HG03342 (cell line): ENCODE results near the gene HES5.

Experiments
- ATAC-seq: cut with Tn5 transposase; IDR thresholded peaks from one replicate; pipeline ENCODE4 v1.9.1; 2021; ENCODE audit warnings: mild to moderate bottlenecking, moderate library complexity; ENCODE audit not compliant: unreplicated experiment

HES5 gene

DNA sequence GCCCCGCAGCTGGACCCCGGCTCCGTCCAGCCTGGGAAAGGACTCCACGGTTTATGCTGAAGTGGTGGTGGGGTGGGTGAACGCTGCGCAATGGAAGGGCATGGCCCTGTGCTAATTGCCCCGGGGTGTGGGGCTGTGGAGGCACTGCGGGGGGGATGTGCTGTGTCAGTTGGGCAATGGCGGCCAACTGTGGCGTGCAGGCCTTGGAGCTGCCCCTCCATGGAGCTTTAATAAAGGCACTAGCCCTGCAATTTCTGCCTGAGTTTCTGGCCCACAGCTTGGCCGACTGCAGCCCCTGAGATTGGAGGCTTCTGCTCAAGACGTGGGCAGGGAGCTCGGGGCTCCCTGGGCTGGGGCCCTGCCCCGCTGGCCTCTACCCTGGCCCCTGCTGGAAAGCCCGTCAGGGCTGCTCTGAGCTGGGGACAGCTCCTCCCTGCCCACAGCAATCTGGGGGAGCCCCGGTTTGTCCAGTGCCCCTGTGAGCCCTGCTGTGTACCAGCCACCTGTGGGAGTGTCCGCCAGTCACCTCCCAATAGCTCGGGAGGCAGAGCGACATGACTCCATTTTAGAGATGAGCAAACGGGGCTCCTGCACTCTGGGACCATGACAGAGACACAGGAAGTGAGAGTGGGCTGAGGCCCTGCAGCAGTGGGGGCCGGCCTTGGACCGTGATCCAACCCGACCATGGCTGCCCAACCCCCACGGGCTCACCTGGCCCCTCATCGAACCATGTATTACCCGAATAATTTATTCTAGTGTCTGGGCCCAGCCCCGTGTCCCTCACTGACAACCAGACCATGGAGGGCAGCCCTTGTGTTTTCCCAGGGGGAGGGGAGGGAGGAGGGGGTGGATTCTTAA lies 17.4 kb upstream of the HES5 start:
- no peak for ATAC-seq

GRCh38 chr1:2546515-2547209 lies 16.6 kb upstream of the HES5 start:
- peak; percentile 38 for ATAC-seq

DNA sequence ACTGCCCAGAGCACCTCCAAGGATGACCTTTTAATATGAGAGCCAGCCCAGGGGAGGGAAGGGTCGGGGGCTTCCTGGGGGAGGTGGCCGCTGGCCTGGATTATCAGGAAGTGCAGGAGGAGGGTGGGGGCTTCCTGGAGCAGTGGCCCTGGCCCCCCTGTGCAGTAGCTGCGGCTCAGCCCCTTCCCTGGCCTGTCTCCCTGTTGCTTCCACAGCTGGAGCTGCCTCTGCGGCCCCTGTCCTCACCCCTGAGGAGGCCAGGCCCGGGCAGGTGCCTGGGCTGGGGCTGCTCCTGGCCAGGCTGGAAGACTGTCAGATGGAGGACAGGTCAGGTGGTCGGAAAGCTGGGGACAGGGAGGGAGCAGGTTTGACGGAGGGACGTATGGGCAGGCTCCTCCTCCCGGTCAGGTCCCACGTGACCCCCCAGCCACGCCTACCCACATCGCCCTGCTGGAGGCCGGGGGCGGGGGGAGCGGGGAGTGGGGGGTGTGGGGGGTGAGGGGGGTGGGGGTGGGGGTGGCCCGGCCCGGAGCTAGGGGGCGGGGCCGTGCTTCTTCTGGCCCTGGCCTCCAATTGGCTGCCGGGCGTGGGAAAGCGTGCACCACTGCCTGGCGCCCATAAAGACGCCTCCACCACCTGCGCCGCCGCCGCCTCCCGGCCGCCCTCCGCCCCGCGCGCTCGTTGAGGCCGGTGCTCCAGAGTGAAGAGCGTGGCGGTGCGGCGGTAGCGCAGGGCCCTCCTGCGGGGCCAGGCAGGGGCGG lies 15.9 kb upstream of the HES5 start:
- peak; percentile 28 for ATAC-seq

DNA sequence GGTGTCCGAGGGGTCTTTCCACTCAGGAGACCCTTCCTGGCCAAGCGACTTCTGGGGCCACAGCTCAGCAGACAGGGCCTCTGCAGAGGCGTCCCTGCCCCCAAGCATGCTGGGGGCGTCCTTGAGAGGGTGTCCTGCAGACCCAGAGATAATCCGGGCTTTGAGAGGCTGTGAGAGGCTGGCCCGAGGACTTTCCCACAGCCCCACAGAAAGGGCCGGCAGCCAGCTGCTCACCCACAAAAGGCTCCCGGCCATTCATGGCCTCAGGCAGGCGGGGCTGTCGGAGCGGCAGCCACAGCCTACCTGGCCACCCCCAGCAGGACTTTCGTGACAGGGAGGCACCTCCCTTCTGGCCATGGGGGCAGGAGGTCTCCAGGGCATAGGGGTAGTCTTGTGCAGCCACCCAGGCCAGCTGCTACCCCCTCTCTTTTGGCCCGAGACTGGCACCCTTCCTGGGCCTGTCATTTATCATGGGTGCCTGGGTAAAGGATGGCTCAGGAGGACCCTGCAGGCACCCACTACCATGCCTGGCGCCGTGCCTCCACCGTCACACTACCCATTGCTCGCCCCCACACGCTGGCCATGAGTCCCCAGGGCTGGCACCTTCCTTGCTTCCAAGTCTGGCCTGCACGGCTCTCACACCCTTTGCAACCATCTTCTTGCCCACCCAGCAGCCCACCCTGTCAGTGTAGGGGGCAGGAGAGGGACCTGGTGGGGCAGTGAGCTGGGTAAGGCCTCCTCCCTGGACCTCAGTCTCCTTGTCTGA lies 15.0 kb upstream of the HES5 start:
- no peak for ATAC-seq

DNA sequence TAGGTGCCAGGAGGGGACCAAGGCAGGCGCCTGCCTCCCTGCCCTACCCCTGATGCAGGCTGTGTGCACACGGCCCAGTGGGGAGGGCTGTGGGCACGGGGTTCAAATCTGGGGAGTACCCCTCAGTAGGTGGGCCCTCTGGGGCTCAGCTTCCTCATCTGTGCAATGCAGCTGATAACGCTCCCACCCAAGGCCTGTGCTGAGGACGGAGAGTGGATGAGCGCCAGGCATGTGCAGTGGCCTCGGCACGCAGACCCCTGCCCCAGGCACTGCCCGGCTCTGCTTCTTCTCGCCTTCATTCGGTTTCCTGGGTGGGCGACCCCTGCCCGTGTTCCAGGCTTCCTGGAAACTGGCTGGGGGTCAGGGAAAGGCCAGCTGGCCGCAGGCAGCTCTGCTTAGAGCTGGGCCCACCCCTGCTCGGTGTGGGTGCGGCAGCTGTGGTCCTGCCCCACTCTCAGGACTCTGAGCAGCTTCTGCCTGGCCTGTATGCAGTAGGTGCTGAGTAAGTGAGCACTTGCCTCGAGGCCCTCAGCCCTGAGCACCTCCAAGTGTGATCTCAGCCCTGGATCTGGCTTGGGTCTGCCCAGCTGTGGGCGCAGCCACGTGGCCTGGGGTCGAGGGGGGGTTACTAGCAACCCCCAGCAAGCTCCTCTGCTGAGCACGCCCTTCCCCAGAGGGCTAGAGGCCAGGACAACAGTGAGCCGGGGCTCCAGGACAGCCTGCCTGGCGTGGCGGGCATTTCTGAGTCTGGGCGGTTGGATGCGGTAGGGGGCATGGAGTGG lies 14.2 kb upstream of the HES5 start:
- ATAC-seq: no peak

DNA sequence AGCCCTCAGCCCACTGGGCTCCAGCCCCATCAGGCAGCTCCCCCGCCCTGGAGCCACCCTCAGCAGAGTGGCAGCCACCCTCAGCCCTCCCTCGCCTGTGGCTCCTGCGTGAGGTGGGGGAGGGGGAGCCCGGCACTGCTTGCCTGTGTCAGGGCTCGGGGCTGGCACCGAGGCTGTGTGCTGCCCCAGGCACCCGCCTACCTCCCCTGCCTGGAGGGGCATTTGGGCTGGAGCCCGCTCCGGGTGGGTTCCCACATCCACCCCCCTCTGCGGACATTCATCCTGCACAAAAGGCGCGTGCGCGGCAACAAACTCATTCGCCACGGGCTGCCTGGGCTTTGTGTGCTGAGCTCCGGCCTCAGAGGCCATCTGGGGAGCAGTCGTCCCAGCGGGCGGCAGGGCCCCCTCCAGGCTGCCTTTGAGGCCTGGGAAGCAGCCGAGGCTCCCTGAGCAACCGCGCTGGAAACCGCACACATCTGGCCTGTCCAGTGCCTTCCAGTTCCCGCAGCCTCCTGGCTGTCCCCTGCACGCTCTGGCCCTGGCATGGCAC lies 13.6 kb upstream of the HES5 start:
- ATAC-seq: no peak

DNA sequence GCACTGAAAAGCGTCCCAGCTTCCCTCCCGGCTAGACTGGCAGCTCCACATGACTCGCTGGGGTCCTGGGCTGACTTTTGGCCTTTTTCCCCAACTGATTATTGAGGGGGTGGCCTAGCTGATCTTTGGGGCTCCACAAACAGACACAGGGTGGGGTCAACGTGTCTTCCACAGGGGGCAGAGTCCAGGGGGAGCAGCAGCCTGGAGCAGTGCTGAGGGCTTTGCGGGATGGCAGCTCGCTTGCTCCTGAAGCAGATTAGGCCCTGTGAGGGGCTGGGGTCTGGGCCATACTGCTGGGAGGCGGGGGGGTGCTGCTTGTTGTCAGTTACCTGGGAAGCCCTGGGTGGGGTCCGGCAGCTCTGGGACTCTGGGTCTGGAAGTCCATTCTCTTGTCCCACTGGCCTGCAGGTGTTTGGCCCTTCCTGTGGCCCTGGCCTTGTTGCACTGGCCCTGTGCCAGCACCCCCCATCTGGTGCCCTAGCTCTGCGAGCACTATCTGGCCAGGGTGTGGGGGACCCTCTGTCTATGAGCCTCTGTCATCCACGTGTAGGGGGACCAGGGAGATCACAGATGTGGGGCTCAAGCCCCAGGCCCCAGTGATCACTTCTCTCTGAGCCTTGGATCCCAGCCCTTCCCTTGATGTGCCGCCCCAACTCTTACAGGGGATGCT lies 12.3 kb upstream of the HES5 start:
- ATAC-seq: no peak

DNA sequence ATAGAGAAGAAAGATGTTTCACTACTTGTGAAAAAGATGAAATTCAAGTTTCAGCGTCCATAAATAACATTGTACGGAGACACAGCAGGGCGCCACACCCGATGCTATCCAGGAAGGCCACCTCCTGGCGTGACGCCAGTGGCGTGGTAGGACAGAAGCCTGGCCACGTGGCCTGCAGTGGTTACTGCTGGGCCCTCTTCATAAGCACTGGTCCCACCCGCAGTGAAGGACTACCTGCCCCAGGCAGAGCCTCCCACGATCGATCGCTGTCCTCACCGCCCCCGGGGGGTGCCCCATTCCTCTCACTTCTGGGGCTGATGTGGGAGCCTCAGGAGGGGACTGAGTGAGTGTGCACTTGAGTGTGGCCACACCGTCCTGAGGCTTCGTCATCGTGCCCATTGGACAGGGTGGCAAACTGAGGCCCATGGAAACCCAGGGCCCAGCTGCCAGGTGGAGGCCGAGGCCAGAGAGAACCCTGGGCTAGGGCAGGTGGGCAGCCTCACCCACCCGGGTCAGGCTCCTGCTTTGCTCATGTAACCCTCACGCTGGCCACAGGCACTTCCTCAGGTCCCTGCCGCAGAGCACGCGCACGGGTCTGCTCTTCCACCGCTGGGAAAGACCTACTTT lies 11.7 kb upstream of the HES5 start:
- no peak for ATAC-seq

DNA sequence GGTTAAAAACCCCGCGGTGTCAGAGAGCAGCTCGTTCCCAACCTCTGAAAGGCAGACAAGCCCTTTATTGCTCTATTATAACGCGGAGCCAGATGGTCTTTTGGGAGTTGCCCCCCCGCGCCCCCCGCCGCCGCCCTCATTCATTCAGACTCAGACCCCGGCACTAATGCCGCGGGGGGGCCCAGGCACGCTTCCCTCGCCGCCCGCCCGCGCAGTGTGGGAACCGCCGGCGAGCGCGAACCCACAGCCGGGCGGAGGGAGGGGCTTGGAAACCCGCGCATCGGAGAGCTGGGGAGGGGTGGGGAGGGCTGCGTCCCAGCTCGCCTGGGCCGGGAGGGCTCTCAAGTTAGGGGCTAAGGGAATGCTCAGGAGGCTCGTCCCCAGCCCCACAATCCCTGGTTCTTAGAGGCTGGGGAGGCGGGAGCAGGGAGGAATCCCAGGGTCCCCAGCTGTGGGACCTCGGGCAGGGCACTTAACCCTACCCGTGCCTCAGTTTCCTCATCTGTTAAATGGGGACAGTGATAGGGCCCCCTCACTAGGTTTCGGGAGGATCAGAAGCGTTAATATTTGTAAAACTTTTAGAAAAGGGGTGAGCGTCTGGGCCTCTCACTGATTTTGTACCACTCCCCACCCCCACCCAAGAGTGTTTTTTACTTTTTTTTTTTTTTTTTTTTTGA lies 10.9 kb upstream of the HES5 start:
- no peak for ATAC-seq

- no peak for ATAC-seq
Observed at GRCh38 chr1:2539312-2539907, 9.3 kb upstream of the HES5 start.

DNA sequence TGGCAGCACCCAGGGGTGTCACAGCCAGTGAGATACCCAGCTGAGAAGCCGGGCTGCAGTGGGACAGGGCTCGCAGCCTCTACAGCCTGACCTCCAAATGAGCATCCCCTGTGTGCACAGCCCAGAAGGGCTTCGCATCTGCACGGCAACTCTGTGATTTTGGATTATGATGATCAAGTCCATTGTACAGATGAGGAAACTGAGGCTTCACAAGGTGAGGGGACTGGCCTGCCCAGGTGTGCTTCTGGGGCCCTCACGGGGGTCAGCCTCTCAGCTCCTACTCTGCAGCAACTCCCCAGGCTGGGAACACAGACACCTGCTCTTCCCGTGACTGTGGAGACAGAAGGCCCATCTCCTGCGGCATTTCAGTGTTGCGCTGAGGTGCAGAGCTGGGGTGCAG lies 8.8 kb upstream of the HES5 start:
- ATAC-seq: no peak

- no peak for ATAC-seq
Observed at GRCh38 chr1:2538376-2538775, 8.3 kb upstream of the HES5 start.

GRCh38 chr1:2537784-2538115 lies 7.7 kb upstream of the HES5 start:
- no peak for ATAC-seq

DNA sequence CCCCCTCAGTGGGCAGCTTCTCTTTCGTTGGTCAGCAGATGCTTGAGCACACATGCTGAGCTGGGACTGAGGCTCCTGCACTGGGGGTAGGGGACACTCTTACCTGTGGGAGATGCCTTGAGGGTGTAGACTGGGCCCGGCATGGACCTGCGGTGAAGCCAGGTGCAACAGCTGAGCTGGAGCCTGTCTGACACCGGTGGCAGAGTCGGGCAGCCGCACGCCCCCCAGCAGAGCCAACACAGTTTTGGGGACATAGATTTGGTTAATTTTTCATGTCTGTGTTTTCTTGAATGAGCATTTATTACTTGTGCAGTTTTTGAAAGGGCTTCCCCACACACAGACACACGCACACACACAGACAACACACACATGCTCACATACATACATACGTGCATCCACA lies 5.9 kb upstream of the HES5 start:
- ATAC-seq: no peak

DNA sequence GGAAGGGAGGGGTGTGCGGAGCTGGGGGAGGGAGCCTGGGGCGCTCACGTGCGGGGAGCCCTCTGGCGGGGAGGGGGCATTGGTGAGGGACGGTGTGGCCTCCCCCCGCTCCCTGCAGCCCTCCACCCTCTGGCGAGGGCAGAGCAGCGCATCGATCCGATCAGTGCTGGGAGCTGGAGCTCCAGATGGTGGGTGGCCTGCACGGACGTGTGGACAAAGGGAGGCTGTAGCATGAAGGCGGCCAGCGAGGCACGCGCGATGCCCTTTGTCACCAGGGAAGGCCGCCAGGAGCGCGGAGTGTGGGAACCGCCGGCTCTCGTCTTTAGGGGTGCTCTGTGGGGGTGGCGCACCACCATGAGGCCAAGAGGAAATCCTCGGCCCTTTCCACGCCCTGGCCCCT lies 5.4 kb upstream of the HES5 start:
- no peak for ATAC-seq

- no peak for ATAC-seq
Observed at GRCh38 chr1:2534687-2535441, 4.8 kb upstream of the HES5 start.

GRCh38 chr1:2534315-2534686 lies 4.2 kb upstream of the HES5 start:
- no peak for ATAC-seq
